Glutamatergic neuron (in vitro differentiated cells): ENCODE data around the gene UCP3. TPM values are rescaled to one million over a fixed set of nuclear protein-coding genes. Genes with fewer than 3 reads are reported as not detected.

Experiments
- DNase-seq: peaks from one replicate; pipeline ENCODE4 v3.0.0; 2022
- H3K27ac Mint-ChIP-seq: one replicate; pipeline ENCODE4 v1.8.0; 2020; ENCODE audit warnings: mild to moderate bottlenecking, mixed read lengths, inconsistent platforms; ENCODE audit not compliant: unreplicated experiment
- H3K27me3 Mint-ChIP-seq: one replicate; pipeline ENCODE4 v1.8.0; 2020; ENCODE audit warnings: mild to moderate bottlenecking, moderate library complexity, mixed read lengths, inconsistent platforms; ENCODE audit not compliant: unreplicated experiment
- H3K36me3 Mint-ChIP-seq: one replicate; pipeline ENCODE4 v1.8.0; 2020; ENCODE audit warnings: mild to moderate bottlenecking, mixed read lengths, inconsistent platforms; ENCODE audit not compliant: unreplicated experiment
- H3K4me1 Mint-ChIP-seq: one replicate; pipeline ENCODE4 v1.8.0; 2020; ENCODE audit warnings: mild to moderate bottlenecking, low read depth, mixed read lengths, inconsistent platforms; ENCODE audit not compliant: unreplicated experiment
- H3K4me3 Mint-ChIP-seq: one replicate; pipeline ENCODE4 v1.8.0; 2020; ENCODE audit warnings: mild to moderate bottlenecking, mixed read lengths, inconsistent platforms; ENCODE audit not compliant: unreplicated experiment
- H3K9me3 Mint-ChIP-seq: one replicate; pipeline ENCODE4 v1.8.0; 2020; ENCODE audit warnings: mild to moderate bottlenecking, moderate library complexity, mixed read lengths, inconsistent platforms; ENCODE audit not compliant: unreplicated experiment
- total RNA-seq: library from RNA; stranded (reverse); fragmentation: NEBNext Ultra II Directional; extraction: Animal tissue kit (Norgen Biotek cat#: 25700); gene quantifications from one replicate; pipeline ENCODE4 v1.2.1, GENCODE V29; 2021; ENCODE audit not compliant: unreplicated experiment
- TF ChIP-seq, protein P1 (sequence below): fragments of 200-600 bp; sonication (generic); IDR thresholded peaks from one replicate; pipeline ENCODE4 v1.5.0; 2021; ENCODE audit not compliant: partially characterized antibody, unreplicated experiment

UCP3 gene
- total RNA-seq, 1 donor from 2014 or later = 7.6 TPM

DNA sequence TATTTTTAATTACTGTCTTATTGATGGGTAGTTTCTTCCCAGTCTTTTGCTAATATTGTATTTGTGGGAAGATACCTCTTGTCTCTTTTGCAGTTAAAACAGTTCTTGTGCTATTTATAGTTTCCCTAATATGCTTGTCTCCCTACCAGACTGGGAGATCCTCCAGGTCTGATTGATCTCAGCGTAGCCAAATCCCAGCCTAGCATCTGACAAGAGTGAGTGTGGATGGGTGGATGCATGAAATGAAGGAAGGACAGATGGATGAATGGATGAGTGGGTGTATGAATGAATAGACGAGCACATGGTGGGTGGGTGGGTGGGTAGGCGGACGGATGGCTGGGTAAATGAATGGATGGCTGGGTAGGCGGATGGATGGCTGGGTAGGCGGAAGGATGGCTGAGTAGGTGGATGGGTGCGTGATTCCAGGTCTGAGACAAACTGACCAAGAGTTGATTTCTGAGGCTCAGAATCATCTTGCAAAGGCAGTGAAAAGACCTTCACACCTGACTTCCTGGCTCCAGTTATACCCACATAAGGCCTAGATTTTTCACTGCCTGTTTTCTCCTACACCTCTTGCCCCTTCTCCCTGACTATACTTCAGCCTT lies 46.7 kb downstream of the UCP3 start:
- H3K4me1 Mint-ChIP-seq = peaks cover 21% of the 10 kb centered on the region
- H3K9me3 Mint-ChIP-seq = no peaks in the 10 kb centered on the region
- H3K36me3 Mint-ChIP-seq = no peaks in the 10 kb centered on the region
- no peak overlapping the region for H3K27ac Mint-ChIP-seq
- DNase-seq = no peak
- H3K4me3 Mint-ChIP-seq = no peak overlapping the region
- peaks cover 4% of the 10 kb centered on the region for H3K27me3 Mint-ChIP-seq
- TF ChIP-seq, protein P1, sequence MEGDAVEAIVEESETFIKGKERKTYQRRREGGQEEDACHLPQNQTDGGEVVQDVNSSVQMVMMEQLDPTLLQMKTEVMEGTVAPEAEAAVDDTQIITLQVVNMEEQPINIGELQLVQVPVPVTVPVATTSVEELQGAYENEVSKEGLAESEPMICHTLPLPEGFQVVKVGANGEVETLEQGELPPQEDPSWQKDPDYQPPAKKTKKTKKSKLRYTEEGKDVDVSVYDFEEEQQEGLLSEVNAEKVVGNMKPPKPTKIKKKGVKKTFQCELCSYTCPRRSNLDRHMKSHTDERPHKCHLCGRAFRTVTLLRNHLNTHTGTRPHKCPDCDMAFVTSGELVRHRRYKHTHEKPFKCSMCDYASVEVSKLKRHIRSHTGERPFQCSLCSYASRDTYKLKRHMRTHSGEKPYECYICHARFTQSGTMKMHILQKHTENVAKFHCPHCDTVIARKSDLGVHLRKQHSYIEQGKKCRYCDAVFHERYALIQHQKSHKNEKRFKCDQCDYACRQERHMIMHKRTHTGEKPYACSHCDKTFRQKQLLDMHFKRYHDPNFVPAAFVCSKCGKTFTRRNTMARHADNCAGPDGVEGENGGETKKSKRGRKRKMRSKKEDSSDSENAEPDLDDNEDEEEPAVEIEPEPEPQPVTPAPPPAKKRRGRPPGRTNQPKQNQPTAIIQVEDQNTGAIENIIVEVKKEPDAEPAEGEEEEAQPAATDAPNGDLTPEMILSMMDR = no peak

DNA sequence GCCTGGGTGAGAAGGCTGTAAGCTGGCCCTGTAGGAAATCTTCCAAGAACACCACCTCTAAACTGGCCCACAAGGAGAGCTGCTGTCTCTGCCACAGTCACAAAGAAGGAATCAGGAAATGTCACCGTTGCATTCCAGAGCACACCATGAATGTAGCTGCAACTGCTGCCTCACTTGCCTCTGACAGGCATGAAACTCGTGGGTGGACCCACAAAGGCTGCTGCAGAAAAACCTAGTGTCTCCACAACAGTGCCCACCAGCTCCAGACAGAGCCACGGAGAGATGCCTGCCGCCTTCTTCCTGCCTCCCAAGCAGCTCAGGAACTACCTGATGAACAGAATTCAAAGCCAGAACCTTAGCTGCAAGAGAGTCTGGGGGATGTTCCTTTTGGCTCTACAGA lies 47.6 kb downstream of the UCP3 start:
- peaks cover under 1% of the 10 kb centered on the region for H3K9me3 Mint-ChIP-seq
- no peaks in the 10 kb centered on the region for H3K36me3 Mint-ChIP-seq
- no peak for DNase-seq
- TF ChIP-seq, protein P1 = no peak
- peaks cover 5% of the 10 kb centered on the region for H3K27me3 Mint-ChIP-seq
- no peak overlapping the region for H3K4me3 Mint-ChIP-seq
- no peak overlapping the region for H3K27ac Mint-ChIP-seq
- peaks cover 25% of the 10 kb centered on the region for H3K4me1 Mint-ChIP-seq

DNA sequence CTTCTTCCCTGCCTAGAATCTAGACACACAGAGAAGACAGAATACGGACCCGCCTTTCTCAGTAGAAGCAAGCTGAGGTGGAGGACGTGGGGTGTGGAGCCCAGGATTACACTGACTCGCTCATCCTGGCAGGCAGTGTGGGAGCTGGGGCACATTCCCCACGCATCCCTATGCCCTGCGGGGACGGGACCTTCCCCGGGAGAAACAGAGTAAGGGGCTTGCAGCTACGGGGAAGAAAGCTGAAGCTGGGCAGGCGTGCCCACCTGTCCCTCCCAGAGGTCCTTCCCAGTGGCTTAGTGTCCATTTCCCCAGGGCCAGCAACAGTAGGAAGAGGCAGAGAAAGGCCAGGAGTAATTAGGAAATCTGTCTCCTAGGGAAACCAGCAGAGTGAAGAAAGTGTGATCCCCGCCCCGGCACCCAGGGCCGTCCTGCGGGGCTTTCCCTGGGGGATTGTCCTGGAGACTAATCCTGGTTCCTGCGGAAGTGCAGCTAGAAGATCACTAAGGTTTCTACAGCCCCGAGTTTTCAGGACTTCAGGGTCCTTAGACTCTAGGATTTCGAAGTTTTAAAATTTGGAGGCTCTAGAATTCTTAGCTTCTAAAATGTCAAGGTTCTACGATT lies 50.3 kb downstream of the UCP3 start:
- TF ChIP-seq, protein P1 = no peak
- no peaks in the 10 kb centered on the region for H3K36me3 Mint-ChIP-seq
- DNase-seq = no peak
- peaks cover 4% of the 10 kb centered on the region for H3K27me3 Mint-ChIP-seq
- H3K4me1 Mint-ChIP-seq = peaks cover 18% of the 10 kb centered on the region
- no peak overlapping the region for H3K27ac Mint-ChIP-seq
- no peak overlapping the region for H3K4me3 Mint-ChIP-seq
- H3K9me3 Mint-ChIP-seq = peaks cover 3% of the 10 kb centered on the region

DNA sequence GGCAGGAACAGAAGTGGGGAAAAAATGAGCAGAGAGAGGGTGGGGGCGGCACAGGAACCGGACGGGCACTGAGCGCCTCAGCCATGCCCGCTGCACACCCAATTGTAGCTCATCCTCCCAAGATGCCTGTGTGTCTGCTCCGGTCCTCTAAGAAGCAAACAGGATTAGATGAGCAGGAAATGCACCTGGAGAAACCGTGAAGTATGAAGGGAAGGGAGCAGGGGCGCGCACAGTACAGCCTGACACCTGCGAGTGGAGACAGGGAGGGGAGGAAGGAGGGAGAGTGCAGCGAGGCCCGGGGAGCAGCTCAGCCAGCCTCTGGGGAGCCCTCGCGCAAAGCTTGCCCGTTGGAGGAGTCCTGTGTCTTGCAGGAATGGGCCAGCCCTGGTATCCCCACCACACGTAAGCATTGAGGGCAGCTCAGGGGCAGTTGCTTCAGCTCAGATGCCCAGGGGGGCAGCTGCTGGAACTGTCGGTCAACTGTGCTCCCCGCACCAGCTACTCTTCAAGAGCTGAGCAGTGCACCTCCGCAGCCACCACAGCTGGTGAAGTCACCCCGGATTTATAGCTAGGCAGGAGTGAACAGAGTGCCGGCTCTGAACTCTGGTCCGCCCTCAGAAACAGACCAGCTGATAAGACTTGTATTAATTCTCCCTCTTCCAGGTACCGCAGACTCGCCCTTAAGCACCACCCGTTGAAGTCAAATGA lies 51.1 kb downstream of the UCP3 start:
- Mint-ChIP-seq H3K4me3 (peak overlapping the region; percentile 47), H3K27me3 (peaks cover 4% of the 10 kb centered on the region), H3K4me1 (peaks cover 18% of the 10 kb centered on the region), H3K36me3 (no peaks in the 10 kb centered on the region), H3K9me3 (peaks cover 5% of the 10 kb centered on the region), H3K27ac (no peak overlapping the region)
- TF ChIP-seq, protein P1 = no peak
- no peak for DNase-seq
